K562 (cell line): ENCODE data around the gene SNX14. TPM values are rescaled to one million over a fixed set of nuclear protein-coding genes. Genes with fewer than 3 reads are reported as not detected.
A peak's percentile ranks its signal among the peaks of the same experiment; 100 is the strongest.

Experiments
- ARID2 ChIP-seq: fragments of 450-650 bp; IDR thresholded peaks from 2 replicates; pipeline ENCODE4 v1.6.1; 2017; ENCODE audit warnings: antibody characterized with exemption, mild to moderate bottlenecking
- C11orf30 ChIP-seq: fragments of 450-650 bp; IDR thresholded peaks from 2 replicates; pipeline ENCODE4 v1.6.1; 2016; ENCODE audit warnings: low read depth, mild to moderate bottlenecking
- ESRRA ChIP-seq: fragments of 450-650 bp; IDR thresholded peaks from 2 replicates; pipeline ENCODE4 v1.6.1; 2014; ENCODE audit warnings: low read depth, mild to moderate bottlenecking, moderate library complexity, borderline replicate concordance
- FOXK1 ChIP-seq: sonication (generic); formaldehyde crosslinking; IDR thresholded peaks from 2 replicates; pipeline ENCODE4 v1.8.0; 2022; ENCODE audit warnings: missing genetic modification reagents, mild to moderate bottlenecking, borderline replicate concordance
- GABPA ChIP-seq: fragments of 200-800 bp; sonication (Bioruptor generic); conservative IDR thresholded peaks from 2 replicates; pipeline ENCODE4 v1.6.1; 2016; ENCODE audit warnings: low read depth, missing genetic modification characterization, missing compliant biosample characterization
- HEY1 ChIP-seq: fragments of 250-450 bp; sonication (Bioruptor Pico); IDR thresholded peaks from 2 replicates; pipeline ENCODE4 v1.5.0; 2020; ENCODE audit warnings: mild to moderate bottlenecking, moderate library complexity, borderline replicate concordance
- MAZ ChIP-seq, 2 experiments: fragments of 450-650 bp in 1 of 2; sonication (generic) in 1 of 2; formaldehyde crosslinking; IDR thresholded peaks in 1 of 2; conservative IDR thresholded peaks in 1 of 2; 2 replicates each; pipeline versions ENCODE4 v1.4.0 to v1.5.0; 2020; ENCODE audit warnings: mild to moderate bottlenecking in 1 of 2, missing genetic modification reagents in 1 of 2
- SAFB2 ChIP-seq: fragments of 200-400 bp; formaldehyde crosslinking; IDR thresholded peaks from 2 replicates; pipeline ENCODE4 v1.6.1; 2018; ENCODE audit warnings: borderline replicate concordance, low read length, low read depth, moderate library complexity; ENCODE audit not compliant: severe bottlenecking
- SMARCB1 ChIP-seq: IDR thresholded peaks from 2 replicates; pipeline ENCODE4 v1.6.1; 2011; ENCODE audit warnings: improper control_type of control experiment, low read depth; ENCODE audit not compliant: insufficient read length
- TOE1 ChIP-seq, 2 experiments: fragments of 450-650 bp in 1 of 2; sonication (generic) in 1 of 2; formaldehyde crosslinking in 1 of 2; IDR thresholded peaks; 2 replicates each; pipeline versions ENCODE4 v1.7.1 to v1.8.0; 2016 to 2022; ENCODE audit warnings: borderline replicate concordance in 2 of 2, mild to moderate bottlenecking in 2 of 2, antibody characterized with exemption in 1 of 2, inconsistent platforms in 1 of 2, low read depth in 1 of 2, missing genetic modification reagents in 1 of 2, moderate library complexity in 1 of 2
- ZNF311 ChIP-seq: fragments of 250-450 bp; sonication (Bioruptor Pico); IDR thresholded peaks from 2 replicates; pipeline ENCODE4 v1.4.0; 2020; ENCODE audit warnings: mild to moderate bottlenecking, moderate library complexity
- ZNF699 ChIP-seq: fragments of 250-450 bp; sonication (Bioruptor Pico); IDR thresholded peaks from 2 replicates; pipeline ENCODE4 v1.8.0; 2021; ENCODE audit warnings: mild to moderate bottlenecking, moderate library complexity; ENCODE audit not compliant: insufficient replicate concordance
- polyA plus RNA-seq, 8 experiments: library from polyadenylated mRNA; depleted of rRNA in 4 of 8; stranded (reverse) in 5 of 8; unstranded in 3 of 8; fragments of >200 nt; fragmentation: Nextera tagmentation in 2 of 8; fragmentation: Illumina TruSeq in 1 of 8; extraction: Ambion mirVana in 2 of 8; extraction: Trizol in 1 of 8; gene quantifications; 2 replicates each; pipeline versions ENCODE4 v1.2.1 to v1.2.3, GENCODE V29; 2011 to 2014; ENCODE audit warnings: inconsistent platforms in 1 of 8, missing spikeins in 1 of 8
- total RNA-seq, 7 experiments: library from RNA; depleted of rRNA in 6 of 7; stranded (reverse); fragments of >200 nt in 6 of 7; fragmentation: Illumina TruSeq in 2 of 7; extraction: Trizol in 2 of 7; gene quantifications; 2 replicates each; pipeline versions ENCODE4 v1.2.1 to v1.2.3, GENCODE V29; 2011 to 2021; ENCODE audit warnings: low replicate concordance in 1 of 7
- TF ChIP-seq, protein P1 (sequence below): fragments of 250-450 bp; sonication (Bioruptor Pico); IDR thresholded peaks from 2 replicates; pipeline ENCODE4 v1.5.0; 2020; ENCODE audit warnings: mild to moderate bottlenecking, borderline replicate concordance
- TF ChIP-seq, protein P2 (sequence below): fragments of 250-450 bp; sonication (Bioruptor Pico); IDR thresholded peaks from 2 replicates; pipeline ENCODE4 v1.4.0; 2020; ENCODE audit warnings: mild to moderate bottlenecking, moderate library complexity
- TF ChIP-seq, protein P3 (sequence below): IDR thresholded peaks from 2 replicates; pipeline ENCODE4 v1.6.1; 2016; ENCODE audit warnings: missing genetic modification characterization, missing compliant biosample characterization

Gene SNX14
- total and polyA plus RNA-seq, 9 of the 15 experiments (the other 6 are each of a cell fraction or from before 2014, with no cell fraction given) = 46.5 to 140 (median 71.2) TPM

DNA sequence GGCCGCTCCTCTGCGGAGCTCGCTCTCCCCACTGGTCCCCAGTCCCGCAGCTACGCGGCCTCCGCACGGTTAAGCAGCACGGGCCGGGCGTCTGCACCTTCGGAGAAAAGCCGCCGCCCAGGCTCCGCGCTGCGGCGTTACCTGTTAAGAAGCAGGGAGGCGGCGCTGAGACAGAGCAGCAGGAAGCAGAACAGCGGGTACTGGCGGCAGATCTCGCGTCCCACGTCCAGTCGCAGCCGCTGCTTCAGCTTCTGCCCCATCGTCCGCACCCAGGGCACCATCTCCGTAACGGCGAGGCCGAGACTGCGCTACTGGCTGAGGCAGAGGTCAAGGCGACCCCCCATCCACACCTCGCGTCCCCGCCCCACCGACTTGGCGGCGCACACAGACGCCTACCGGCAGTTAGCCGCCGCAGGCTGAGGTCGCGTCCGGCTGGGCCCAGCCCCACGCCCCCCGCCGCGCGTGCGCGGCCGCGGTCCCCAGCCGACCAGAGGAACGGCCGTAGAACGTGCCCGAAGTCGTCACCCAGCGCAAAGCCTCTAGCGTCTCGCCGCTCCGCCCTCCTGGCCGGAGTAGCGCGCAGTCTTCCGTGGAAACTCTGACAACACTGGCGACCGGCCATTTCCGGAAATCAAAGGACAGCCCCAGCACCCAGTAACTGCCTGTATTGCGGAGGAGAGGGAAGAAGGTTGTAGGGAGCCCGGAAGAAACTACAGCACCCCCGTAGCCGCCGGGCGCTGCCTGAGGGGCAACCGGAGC, at the start of gene SNX14 (continued):
- TF ChIP-seq, protein P1, sequence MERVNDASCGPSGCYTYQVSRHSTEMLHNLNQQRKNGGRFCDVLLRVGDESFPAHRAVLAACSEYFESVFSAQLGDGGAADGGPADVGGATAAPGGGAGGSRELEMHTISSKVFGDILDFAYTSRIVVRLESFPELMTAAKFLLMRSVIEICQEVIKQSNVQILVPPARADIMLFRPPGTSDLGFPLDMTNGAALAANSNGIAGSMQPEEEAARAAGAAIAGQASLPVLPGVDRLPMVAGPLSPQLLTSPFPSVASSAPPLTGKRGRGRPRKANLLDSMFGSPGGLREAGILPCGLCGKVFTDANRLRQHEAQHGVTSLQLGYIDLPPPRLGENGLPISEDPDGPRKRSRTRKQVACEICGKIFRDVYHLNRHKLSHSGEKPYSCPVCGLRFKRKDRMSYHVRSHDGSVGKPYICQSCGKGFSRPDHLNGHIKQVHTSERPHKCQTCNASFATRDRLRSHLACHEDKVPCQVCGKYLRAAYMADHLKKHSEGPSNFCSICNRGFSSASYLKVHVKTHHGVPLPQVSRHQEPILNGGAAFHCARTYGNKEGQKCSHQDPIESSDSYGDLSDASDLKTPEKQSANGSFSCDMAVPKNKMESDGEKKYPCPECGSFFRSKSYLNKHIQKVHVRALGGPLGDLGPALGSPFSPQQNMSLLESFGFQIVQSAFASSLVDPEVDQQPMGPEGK (CRISPR knock-in tag) = no peak
- TF ChIP-seq GABPA (tag) (peak; percentile 92), SMARCB1 (no peak), HEY1 (CRISPR knock-in tag) (no peak), ESRRA (peak; percentile 51), FOXK1 (CRISPR knock-in tag) (peak; percentile 85; the same call in 1 of the 2 replicates), ARID2 (no peak), ZNF311 (no peak), ZNF699 (no peak), TOE1 (IDR thresholded peaks at IDR 0.05; ENCODE audit: borderline replicate concordance) (no peak), TOE1 (CRISPR knock-in tag; IDR thresholded peaks at IDR 0.05; ENCODE audit: borderline replicate concordance, low read depth) (no peak; the same call in 1 of the 2 replicates), C11orf30 (no peak), SAFB2 (no peak), MAZ (CRISPR knock-in tag; conservative IDR thresholded peaks at IDR 0.05 in 1 of 2, IDR thresholded peaks at IDR 0.05 in 1 of 2) (peak in 1 of 2 experiments; percentile 89; a peak in 3 of 4 replicates)
- TF ChIP-seq, protein P2, sequence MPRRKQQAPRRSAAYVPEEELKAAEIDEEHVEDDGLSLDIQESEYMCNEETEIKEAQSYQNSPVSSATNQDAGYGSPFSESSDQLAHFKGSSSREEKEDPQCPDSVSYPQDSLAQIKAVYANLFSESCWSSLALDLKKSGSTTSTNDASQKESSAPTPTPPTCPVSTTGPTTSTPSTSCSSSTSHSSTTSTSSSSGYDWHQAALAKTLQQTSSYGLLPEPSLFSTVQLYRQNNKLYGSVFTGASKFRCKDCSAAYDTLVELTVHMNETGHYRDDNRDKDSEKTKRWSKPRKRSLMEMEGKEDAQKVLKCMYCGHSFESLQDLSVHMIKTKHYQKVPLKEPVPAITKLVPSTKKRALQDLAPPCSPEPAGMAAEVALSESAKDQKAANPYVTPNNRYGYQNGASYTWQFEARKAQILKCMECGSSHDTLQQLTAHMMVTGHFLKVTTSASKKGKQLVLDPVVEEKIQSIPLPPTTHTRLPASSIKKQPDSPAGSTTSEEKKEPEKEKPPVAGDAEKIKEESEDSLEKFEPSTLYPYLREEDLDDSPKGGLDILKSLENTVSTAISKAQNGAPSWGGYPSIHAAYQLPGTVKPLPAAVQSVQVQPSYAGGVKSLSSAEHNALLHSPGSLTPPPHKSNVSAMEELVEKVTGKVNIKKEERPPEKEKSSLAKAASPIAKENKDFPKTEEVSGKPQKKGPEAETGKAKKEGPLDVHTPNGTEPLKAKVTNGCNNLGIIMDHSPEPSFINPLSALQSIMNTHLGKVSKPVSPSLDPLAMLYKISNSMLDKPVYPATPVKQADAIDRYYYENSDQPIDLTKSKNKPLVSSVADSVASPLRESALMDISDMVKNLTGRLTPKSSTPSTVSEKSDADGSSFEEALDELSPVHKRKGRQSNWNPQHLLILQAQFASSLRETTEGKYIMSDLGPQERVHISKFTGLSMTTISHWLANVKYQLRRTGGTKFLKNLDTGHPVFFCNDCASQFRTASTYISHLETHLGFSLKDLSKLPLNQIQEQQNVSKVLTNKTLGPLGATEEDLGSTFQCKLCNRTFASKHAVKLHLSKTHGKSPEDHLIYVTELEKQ = no peak
- TF ChIP-seq, protein P3, sequence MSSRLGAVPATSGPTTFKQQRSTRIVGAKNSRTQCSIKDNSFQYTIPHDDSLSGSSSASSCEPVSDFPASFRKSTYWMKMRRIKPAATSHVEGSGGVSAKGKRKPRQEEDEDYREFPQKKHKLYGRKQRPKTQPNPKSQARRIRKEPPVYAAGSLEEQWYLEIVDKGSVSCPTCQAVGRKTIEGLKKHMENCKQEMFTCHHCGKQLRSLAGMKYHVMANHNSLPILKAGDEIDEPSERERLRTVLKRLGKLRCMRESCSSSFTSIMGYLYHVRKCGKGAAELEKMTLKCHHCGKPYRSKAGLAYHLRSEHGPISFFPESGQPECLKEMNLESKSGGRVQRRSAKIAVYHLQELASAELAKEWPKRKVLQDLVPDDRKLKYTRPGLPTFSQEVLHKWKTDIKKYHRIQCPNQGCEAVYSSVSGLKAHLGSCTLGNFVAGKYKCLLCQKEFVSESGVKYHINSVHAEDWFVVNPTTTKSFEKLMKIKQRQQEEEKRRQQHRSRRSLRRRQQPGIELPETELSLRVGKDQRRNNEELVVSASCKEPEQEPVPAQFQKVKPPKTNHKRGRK (tag) = no peak
